Mucosa of descending colon (tissue), 3 donors: ENCODE data around the gene TLNRD1. TPM values are rescaled to one million over a fixed set of nuclear protein-coding genes. Genes with fewer than 3 reads are reported as not detected.

Source experiments
- ATAC-seq: fragments of 200-7000 bp; cut with Tn5 transposase; one replicate; pipeline ENCODE4 v1.9.1; 2020; ENCODE audit warnings: mild to moderate bottlenecking, moderate library complexity
- DNase-seq, 3 donors: peaks; one replicate each; pipeline ENCODE4 v3.0.0-alpha.2; 2020
- H3K36me3 ChIP-seq: fragments of 200-600 bp; one replicate; pipeline ENCODE4 v1.8.0; 2021; ENCODE audit warnings: low read depth, mild to moderate bottlenecking
- H3K4me1 ChIP-seq: fragments of 200-600 bp; one replicate; pipeline ENCODE4 v1.8.0; 2021; ENCODE audit warnings: low read depth, mild to moderate bottlenecking
- H3K4me3 ChIP-seq: fragments of 200-600 bp; one replicate; pipeline ENCODE4 v1.8.0; 2021; ENCODE audit warnings: mild to moderate bottlenecking
- H3K9me3 ChIP-seq: fragments of 200-600 bp; one replicate; pipeline ENCODE4 v1.8.0; 2021; ENCODE audit warnings: mild to moderate bottlenecking
- CTCF ChIP-seq: fragments of 200-600 bp; IDR thresholded peaks from one replicate; pipeline ENCODE4 v1.8.0; 2022; ENCODE audit warnings: antibody characterized with exemption, mild to moderate bottlenecking
- intact Hi-C, 2 donors: fragments of 100-400 bp; cut with DNase I in 1 of 2; cut with micrococcal nuclease in 1 of 2; formaldehyde crosslinking; loops; one replicate each; pipeline versions ENCODE4 v1.11.0 to v1.11.1; 2022; cut with DNase I, micrococcal nuclease
- total RNA-seq, 3 donors: library from RNA; stranded (reverse); fragmentation: NEBNext Ultra II Directional in 2 of 3; extraction: Animal tissue kit (Norgen Biotek cat#: 25700) in 2 of 3; gene quantifications; one replicate each; pipeline versions ENCODE4 v1.2.1 to v1.2.4, GENCODE V29; 2021 to 2023
- donor health status: DM: no; HTN: no; CAD: no; lungs with moderate emphysema.
- donor health status: DM: no; HTN: no; CAD: no.
- donor health status: DM: no; HTN: yes; CAD: no.

TLNRD1 gene
- total RNA-seq, 3 donors from 2014 or later = 18.5 to 20.7 (median 18.6) TPM

GRCh38 chr15:81006124-81006523 is 5.4 kb downstream of the TLNRD1 start:
- Histone ChIP-seq H3K4me1 (peaks cover 10% of the 10 kb centered on the region), H3K9me3 (no peaks in the 10 kb centered on the region), H3K36me3 (no peaks in the 10 kb centered on the region), H3K4me3 (no peak overlapping the region)
- TF ChIP-seq CTCF = no peak
- DNase-seq = no peak
- intact Hi-C loops = no loop called here
- no peak for ATAC-seq

GRCh38 chr15:81007428-81008064 is 6.8 kb downstream of the TLNRD1 start:
- no peak for TF ChIP-seq CTCF
- ATAC-seq (peak; percentile 31), DNase-seq (no peak)
- Histone ChIP-seq H3K4me3 (no peak overlapping the region), H3K9me3 (no peaks in the 10 kb centered on the region), H3K4me1 (peaks cover 5% of the 10 kb centered on the region), H3K36me3 (no peaks in the 10 kb centered on the region)
- intact Hi-C loops = no loop called here

- peak; percentile 61 for ATAC-seq
Measured at GRCh38 chr15:81008312-81008711, 7.6 kb downstream of the TLNRD1 start.

GRCh38 chr15:81010086-81010485 is 9.4 kb downstream of the TLNRD1 start:
- no peak for TF ChIP-seq CTCF
- intact Hi-C loops = no loop called here
- no peak overlapping the region for H3K4me3 ChIP-seq
- ATAC-seq = no peak
- no peaks in the 10 kb centered on the region for H3K4me1 ChIP-seq
- H3K36me3 ChIP-seq = no peaks in the 10 kb centered on the region
- H3K9me3 ChIP-seq = no peaks in the 10 kb centered on the region
- no peak for DNase-seq

More at GRCh38 chr15:81008312-81008711, 7.6 kb downstream of the TLNRD1 start:
- intact Hi-C loops = no loop called here
- H3K9me3 ChIP-seq = no peaks in the 10 kb centered on the region
- no peak for DNase-seq
- H3K4me3 ChIP-seq = no peak overlapping the region
- H3K36me3 ChIP-seq = no peaks in the 10 kb centered on the region
- TF ChIP-seq CTCF = no peak
- H3K4me1 ChIP-seq = no peaks in the 10 kb centered on the region

GRCh38 chr15:81011593-81011992 is 10.9 kb downstream of the TLNRD1 start:
- intact Hi-C loops = no loop called here
- TF ChIP-seq CTCF = no peak
- H3K4me3 ChIP-seq = no peak overlapping the region

GRCh38 chr15:81012588-81012987 is 11.9 kb downstream of the TLNRD1 start:
- ATAC-seq (no peak), DNase-seq (no peak)
- H3K4me1 ChIP-seq = no peaks in the 10 kb centered on the region
- TF ChIP-seq CTCF = no peak
- H3K9me3 ChIP-seq = no peaks in the 10 kb centered on the region
- H3K36me3 ChIP-seq = no peaks in the 10 kb centered on the region
- intact Hi-C loops = no loop called here
- no peak overlapping the region for H3K4me3 ChIP-seq

More at GRCh38 chr15:81011593-81011992, 10.9 kb downstream of the TLNRD1 start:
- Histone ChIP-seq H3K36me3 (no peaks in the 10 kb centered on the region), H3K9me3 (no peaks in the 10 kb centered on the region), H3K4me1 (no peaks in the 10 kb centered on the region)
- DNase-seq (no peak), ATAC-seq (no peak)
